ENCODE data around the gene PDZD7. TPM values are rescaled to one million over a fixed set of nuclear protein-coding genes. Genes with fewer than 3 reads are reported as not detected.

Gene PDZD7
- total and polyA plus RNA-seq, 9 of the 15 experiments (the other 6 are each of a cell fraction or from before 2014, with no cell fraction given), result 0.04 to 0.24 (median 0.08) TPM; not detected in 3

DNA sequence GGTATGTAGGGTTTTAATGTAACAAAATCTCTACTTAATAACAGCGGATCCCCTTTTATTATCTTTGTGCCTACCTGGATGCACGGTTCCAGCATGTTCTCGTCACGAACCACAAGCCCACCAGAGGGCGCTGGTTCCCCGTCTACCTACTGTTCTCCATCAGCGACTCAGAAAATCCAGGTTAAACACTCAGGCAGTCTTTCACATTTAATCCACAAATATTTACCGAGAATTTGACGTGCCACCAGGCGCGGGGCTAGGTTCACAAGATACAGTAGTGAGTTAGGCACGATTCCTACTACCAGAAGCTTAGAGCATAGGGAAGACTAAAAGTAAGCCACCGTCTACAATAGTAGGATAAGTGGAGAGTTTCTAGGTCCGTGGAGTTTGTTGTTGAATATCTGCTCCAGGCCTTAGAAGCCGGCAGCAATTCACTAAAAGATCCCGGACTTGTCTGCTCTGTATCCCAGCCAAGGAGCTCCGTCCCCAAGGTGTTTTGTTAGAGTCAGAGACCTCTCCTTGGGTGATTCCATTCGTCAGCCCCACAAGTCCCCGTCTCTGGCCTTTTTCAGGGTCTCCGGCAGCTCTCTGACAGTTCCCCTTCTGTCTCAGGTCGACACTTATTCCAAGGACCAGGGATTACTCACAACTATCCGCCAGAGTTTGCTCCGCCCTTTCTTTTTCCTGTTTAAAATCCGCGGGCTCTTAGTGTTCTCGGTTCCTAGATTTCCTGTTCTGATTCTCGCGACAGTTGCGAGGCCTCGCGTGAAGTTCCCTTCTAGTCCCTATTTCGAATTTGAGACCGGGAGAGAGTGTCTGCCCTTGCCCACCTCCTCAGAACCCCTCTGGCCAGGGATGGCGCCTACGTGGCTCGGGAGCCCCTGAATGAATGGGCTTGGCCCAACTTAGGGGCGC, 29.4 kb upstream of the PDZD7 start (continued):
- peak; percentile 88 for TF ChIP-seq ARHGAP35 (IDR thresholded peaks at IDR 0.05; ENCODE audit: partially characterized antibody)
- TF ChIP-seq CTBP1 (IDR thresholded peaks at IDR 0.05; ENCODE audit: borderline replicate concordance), result peak; percentile 32; the same call in 1 of the 2 replicates
- no peak for TF ChIP-seq BRF1 (IDR thresholded peaks at IDR 0.05; ENCODE audit: borderline replicate concordance, extremely low read depth, insufficient read length)
- TF ChIP-seq ARID2 (IDR thresholded peaks at IDR 0.05), result peak; percentile 56; the same call in 1 of the 2 replicates
- TF ChIP-seq TAF7 (tag; IDR thresholded peaks at IDR 0.05), result peak; percentile 34; the same call in 1 of the 2 replicates
- peak; percentile 52; the same call in 1 of the 2 replicates for TF ChIP-seq NFRKB (IDR thresholded peaks at IDR 0.05; ENCODE audit: low read depth)
- no peak for TF ChIP-seq ZBTB8A (IDR thresholded peaks at IDR 0.05; ENCODE audit: partially characterized antibody)
- TF ChIP-seq PHF8 (IDR thresholded peaks at IDR 0.05; ENCODE audit: borderline replicate concordance, low read length), result peak; percentile 59; the same call in 1 of the 2 replicates
- peak; percentile 78 for TF ChIP-seq CHD1 (IDR thresholded peaks at IDR 0.05; ENCODE audit: low read length)
- TF ChIP-seq, protein P1, sequence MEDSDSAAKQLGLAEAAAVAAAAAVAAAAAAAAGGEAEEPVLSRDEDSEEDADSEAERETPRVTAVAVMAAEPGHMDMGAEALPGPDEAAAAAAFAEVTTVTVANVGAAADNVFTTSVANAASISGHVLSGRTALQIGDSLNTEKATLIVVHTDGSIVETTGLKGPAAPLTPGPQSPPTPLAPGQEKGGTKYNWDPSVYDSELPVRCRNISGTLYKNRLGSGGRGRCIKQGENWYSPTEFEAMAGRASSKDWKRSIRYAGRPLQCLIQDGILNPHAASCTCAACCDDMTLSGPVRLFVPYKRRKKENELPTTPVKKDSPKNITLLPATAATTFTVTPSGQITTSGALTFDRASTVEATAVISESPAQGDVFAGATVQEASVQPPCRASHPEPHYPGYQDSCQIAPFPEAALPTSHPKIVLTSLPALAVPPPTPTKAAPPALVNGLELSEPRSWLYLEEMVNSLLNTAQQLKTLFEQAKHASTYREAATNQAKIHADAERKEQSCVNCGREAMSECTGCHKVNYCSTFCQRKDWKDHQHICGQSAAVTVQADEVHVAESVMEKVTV (CRISPR knock-in tag; IDR thresholded peaks at IDR 0.05), result peak; percentile 68
- no peak for TF ChIP-seq CREB1 (IDR thresholded peaks at IDR 0.05)
- 0 out of 2 replicates have a peak, but pooled peaks have one; percentile 4 for TF ChIP-seq CREB1 (CRISPR knock-in tag; IDR thresholded peaks at IDR 0.05)
- TF ChIP-seq SUPT5H (IDR thresholded peaks at IDR 0.05), result peak; percentile 13; the same call in 1 of the 2 replicates
- peak; percentile 50 for TF ChIP-seq CC2D1A (IDR thresholded peaks at IDR 0.05)
- TF ChIP-seq MAFF (IDR thresholded peaks at IDR 0.05; ENCODE audit: low read length), result peak; percentile 44; the same call in 1 of the 2 replicates
- TF ChIP-seq ELF2 (CRISPR knock-in tag; IDR thresholded peaks at IDR 0.05), result peak; percentile 78
- no peak for TF ChIP-seq ZBED1 (IDR thresholded peaks at IDR 0.05)
- no peak for TF ChIP-seq SMARCE1 (IDR thresholded peaks at IDR 0.05)
- TF ChIP-seq, protein P2, sequence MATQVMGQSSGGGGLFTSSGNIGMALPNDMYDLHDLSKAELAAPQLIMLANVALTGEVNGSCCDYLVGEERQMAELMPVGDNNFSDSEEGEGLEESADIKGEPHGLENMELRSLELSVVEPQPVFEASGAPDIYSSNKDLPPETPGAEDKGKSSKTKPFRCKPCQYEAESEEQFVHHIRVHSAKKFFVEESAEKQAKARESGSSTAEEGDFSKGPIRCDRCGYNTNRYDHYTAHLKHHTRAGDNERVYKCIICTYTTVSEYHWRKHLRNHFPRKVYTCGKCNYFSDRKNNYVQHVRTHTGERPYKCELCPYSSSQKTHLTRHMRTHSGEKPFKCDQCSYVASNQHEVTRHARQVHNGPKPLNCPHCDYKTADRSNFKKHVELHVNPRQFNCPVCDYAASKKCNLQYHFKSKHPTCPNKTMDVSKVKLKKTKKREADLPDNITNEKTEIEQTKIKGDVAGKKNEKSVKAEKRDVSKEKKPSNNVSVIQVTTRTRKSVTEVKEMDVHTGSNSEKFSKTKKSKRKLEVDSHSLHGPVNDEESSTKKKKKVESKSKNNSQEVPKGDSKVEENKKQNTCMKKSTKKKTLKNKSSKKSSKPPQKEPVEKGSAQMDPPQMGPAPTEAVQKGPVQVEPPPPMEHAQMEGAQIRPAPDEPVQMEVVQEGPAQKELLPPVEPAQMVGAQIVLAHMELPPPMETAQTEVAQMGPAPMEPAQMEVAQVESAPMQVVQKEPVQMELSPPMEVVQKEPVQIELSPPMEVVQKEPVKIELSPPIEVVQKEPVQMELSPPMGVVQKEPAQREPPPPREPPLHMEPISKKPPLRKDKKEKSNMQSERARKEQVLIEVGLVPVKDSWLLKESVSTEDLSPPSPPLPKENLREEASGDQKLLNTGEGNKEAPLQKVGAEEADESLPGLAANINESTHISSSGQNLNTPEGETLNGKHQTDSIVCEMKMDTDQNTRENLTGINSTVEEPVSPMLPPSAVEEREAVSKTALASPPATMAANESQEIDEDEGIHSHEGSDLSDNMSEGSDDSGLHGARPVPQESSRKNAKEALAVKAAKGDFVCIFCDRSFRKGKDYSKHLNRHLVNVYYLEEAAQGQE (IDR thresholded peaks at IDR 0.05; ENCODE audit: borderline replicate concordance), result peak; percentile 79; the same call in 1 of the 2 replicates
- TF ChIP-seq, protein P2 (CRISPR knock-in tag; IDR thresholded peaks at IDR 0.05; ENCODE audit: low read depth), result no peak
- TF ChIP-seq SP1 (CRISPR knock-in tag; IDR thresholded peaks at IDR 0.05), result 0 out of 2 replicates have a peak, but pooled peaks have one; percentile 13
